ENCODE measurements around the gene IFNL4.
A peak's percentile ranks its signal among the peaks of the same experiment; 100 is the strongest.
"Not testable (repeated sequence)": the region's sequence is repeated elsewhere in the genome, so short reads cannot be mapped to it uniquely, and the experiment has no call there.

The IFNL4 gene

DNA sequence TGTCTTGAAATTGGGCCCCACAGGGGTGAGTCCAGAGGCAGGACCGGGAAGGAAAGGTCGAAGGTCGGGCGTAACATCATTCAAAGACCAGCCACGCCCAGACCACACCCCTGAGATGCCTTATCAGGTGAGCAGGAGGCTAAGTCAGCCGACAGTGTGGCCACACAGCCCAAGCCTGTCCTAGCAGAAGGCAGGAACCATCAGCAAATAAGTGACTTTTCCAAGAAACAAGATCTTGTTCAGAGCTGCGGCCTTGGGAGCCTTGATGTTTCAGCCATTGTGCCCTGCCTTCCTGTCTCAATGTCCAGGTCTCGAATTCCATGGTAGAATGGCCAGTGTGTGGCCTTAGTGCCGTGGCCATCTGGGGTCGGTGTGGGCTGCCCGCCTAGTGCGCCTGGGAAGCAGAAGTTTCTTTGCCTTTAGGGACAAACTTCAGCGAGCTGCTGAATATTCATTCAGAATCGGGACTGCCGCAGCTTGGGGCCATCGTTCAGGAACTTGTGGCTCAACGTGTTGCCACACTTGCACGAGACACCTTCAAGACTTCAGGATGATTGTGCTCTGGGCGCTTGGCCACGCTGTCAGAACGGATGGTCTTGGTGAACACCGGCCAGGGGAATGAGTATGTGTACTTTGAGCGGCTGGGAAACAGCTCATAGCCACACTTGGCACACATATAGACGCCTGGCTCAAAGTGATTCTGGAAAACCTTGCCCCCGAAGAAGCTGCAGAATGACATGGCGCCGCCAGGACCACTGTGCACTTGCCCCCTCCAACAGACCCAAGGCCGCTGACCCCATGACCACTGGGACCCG lies 6.1 kb upstream of the IFNL4 start:
- DNase-seq, result no peak

DNA sequence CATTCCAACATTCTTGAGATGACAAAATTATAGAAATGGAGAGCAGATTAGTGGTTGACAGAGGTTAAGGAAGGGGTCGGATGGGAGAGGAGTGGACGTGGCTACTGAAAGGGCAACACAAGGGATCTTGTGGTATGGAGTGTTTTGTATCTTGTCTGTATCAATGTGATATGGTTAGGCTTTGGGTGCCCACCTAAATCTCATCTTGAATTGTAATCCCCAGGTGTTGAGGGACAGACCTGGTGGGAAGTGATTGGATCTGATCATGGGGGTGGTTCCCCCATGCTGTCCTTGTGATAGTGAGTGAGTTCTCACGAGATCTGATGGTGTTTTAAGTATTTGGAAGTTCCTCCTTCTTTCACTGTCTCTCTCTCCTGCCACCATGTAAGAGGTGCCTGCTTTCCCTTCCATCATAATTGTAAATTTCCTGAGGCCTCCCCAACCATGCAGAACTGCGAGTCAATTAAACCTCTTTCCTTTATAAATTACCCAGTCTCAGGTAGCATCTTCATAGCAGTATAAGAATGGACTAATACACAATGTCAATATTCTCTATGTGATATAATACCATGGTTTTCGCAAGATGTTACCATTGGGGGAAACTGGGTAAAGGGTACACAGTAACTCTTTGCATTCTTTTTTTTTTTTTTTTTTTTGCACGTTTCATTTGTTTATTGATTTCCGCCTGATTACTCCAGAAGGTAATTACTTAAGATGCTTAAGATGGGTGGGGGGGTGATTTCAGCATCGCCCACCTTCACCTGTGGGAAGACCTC lies 4.9 kb upstream of the IFNL4 start:
- DNase-seq, result no peak

DNA sequence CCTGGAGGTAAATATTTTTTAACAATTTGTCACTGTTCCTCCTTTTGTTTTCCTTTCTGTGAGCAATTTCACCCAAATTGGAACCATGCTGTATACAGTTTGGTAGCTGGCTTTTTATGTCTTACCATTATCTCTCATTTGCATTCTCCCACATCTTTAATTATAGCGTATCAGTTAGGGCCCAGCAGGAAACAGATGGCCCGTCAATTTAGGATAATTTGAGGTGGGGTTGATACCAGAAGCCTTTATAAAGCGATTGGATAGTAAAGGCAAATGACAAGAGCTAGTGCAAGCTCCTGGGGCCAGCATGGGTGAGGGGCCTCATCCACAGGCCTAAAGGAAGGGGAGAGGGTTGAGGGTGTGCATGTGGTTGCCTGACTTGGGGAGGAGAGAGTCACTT lies 3.8 kb upstream of the IFNL4 start:
- no peak for DNase-seq

DNA sequence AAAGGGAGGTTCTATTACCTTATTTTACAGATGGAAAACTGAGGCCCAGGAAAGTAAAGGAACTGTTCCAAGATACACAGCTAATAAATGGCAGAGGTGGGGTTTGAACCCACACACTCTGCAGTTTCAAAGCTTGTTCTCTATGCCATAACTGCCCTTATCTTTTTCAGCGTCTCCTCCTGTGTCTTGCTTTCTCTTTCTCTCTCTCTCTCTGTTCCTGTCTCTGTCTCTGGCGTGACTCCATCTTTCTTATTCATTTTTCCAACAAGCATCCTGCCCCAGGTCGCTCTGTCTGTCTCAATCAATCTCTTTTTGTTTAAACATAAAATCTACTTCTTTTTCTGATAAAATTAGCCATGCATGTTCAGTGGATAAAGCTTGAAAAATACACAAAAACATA lies 3.2 kb upstream of the IFNL4 start:
- no peak for DNase-seq

DNA sequence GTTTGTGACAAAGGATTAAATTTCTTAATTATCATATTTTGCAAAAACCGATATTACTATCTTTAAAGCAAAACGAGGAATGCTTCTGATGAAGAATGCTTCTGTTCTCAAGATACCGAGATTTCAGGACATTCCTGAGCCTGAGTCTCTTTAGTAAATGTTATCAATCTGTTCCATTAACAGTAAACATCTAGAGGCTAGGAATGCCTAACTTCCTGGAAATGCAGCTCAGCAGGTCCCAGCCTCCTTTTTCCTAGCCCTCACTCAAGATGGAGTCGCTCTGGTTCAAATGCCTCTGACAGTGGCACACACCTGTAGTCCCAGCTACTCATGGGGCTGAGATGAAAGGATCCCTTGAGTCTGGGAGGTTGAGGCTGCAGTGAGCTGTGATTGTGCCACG lies 2.4 kb upstream of the IFNL4 start:
- DNase-seq, result no peak

DNA sequence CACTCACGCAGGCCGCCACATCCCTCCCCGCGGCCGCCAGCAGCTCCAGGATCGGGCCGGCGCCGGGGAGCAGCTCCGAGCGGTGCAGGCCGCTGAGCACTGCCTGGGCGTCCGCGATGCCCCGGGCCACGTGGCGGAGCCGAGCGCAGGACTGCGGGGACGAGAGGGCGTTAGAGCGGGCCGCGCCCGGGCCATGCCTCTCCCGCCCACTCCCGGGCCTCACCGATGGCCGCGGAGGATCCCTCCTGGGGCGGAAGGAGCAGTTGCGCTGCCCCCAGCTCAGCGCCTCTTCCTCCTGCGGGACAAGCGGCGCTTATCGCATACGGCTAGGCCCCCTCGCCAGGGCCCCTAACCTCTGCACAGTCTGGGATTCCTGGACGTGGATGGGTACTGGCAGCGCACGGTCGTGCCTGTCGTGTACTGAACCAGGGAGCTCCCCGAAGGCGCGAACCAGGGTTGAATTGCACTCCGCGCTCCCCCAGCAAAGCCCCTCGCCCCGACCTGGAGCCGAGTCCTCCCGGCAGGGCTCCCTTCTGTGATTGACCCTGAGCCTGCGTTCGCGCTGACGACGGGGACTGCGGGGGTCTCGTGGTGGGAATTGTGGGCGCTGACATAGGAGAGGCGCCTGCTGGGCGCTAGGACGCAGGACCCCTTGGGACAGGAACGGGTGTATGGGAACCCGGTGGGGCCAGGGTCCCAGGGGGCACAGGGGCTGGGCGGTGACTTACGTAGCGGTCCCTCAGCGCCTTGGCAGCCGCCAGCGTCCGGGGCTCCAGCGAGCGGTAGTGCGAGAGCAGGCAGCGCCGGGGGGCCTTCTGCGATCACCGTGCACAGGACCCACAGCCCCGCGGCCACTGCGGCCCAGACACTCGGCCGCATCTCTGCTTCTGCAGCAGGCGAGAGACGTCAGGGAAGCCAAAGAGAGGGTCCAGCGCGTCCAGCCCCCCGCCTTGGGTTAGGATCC lies 673 bp downstream of the IFNL4 start:
- DNase-seq, result no peak

DNA sequence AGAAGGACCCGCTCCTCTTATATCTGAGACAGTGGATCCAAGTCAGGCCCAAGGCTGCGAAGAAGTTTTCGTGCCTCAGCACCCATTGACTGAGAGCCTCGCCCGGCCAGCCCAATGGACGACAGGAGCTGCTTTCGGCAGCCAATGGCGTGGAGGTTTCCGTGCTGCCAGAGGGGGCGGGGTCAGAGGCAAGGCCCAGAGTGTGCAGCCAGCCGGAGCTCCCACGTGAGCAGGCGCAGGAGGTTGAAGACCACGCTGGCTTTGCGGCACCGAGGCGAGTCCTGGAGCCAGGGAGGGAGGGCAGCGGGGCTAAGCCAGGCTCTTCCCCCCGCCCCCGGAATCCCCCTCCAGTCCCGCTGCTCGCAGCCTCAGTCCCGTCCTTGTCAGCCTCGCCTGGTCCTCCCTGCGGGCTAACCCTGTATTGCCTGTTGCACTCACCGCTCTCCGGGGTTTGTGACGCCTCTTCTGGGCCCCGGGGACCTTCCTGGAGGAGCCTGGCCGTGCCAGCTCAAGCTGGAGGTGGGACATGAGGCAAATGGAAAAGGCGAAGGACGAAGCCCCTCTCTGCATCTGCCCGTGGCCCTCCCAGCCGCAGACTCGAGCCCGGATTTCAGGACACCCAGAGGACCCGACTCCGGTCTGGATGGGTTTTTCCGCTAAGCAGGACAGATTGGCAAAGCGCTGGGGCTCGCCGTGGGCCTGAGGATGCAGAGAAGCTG lies 1.5 kb downstream of the IFNL4 start:
- peak; percentile 57 for DNase-seq

DNA sequence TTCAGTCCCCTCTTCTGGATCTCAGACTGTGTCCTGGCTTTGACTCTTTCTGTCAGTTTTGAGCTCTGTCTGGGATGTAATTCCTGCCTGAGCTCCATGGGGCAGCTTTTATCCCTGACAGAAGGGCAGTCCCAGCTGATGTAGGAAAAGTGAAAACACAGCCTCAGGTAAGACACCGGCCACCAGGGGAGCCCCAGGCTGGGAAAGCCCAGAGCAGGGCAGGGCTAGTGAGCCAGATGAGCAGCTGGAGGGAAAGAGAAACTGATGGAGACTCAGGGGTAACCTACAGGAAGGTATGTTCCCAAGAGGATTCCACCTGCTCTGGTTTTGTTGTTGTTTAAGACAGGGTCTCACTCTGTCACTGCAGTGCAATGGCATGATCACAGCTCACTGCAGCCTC lies 3.5 kb downstream of the IFNL4 start:
- DNase-seq, result not testable (repeated sequence)

DNA sequence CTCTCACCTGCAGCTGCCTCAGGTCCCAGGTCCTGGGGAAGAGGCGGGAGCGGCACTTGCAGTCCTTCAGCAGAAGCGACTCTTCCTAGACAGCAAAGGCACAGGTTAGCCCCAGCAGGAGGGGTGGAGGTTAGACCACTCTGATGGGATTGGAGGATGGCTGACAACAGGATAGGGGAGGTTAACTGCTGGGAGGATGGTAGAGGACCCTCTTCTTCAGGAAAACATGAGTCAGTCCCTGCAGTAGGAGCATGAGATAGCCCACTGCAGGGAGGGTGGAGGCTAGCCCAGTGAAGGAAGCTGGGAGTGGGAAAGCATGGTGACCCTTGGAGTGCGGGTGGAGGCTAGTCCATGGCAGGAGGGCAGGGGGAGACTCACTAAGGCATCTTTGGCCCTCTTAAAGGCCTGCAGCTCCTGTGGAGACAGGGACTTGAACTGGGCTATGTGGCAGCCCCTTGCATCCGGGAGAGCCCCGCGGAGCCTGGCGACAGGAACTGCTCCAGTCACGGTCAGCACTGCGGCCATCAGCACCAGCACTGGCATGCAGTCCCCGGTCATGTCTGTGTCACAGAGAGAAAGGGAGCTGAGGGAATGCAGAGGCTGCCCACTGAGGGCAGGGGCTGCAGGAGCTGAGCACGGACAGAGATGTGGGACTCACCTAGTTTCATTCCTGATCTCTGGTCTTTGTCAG lies 4.1 kb downstream of the IFNL4 start, which contains the start of gene IFNL3:
Gene IFNL3 (minus strand): TSS at position 597 of the 691 bp plus-strand sequence. CDS start 39 bp downstream, at position 558.
- not testable (repeated sequence) for DNase-seq

DNA sequence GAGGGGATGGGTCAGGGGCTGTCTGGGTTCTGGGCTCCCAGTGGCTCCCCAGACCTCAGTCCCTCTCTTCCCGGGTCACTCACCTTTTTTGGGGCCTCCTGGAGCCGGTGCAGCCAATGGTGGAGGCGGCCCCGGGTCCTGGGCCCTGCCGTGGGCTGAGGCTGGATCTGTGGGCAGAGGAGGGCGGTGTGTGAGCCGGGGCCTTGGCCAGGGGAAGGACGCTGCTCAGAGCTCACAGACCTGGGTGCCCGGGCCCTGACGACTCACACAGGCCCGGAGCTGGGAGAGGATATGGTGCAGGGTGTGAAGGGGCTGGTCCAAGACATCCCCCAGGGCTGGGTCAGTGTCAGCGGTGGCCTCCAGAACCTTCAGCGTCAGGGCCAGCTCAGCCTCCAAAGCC lies 4.9 kb downstream of the IFNL4 start:
- not testable (repeated sequence) for DNase-seq

DNA sequence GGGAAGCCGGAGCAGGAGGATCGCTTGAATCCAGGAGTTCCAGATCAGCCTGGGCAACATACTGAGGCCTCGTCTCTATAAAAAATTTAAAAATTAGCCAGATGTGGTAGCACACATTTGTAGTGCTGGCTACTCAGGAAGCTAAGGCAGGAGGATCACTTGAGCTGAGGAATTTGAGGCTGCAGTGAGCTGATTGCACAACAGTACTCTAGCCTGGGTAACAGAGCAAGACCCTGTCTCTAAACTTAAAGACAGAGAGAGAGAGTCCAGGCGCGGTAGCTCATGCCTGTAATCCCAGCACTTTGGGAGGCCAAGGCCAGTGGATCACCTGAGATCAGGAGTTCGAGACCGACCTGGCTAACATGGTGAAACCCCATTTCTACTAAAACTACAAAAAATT lies 8.2 kb downstream of the IFNL4 start:
- DNase-seq, result no peak

DNA sequence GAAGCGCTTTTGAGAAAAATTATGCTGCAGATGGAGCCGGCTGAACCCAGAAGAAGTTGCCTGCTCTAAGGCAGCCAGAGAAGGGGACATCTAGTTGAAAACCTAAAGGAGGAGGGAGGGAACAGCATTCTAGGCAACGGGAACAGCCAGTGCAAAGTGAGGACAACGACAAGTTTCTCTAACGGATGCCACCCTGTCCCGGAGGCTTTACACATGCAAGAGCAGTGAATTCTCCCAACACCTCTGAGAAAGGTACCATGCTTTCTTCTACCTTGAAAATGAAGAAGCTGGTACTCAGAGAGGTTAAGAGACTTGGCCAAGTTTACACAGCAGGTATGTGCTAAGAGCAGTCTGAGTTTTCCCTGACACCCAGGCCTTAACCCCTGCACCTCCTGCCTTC lies 9.7 kb downstream of the IFNL4 start:
- DNase-seq, result no peak

DNA sequence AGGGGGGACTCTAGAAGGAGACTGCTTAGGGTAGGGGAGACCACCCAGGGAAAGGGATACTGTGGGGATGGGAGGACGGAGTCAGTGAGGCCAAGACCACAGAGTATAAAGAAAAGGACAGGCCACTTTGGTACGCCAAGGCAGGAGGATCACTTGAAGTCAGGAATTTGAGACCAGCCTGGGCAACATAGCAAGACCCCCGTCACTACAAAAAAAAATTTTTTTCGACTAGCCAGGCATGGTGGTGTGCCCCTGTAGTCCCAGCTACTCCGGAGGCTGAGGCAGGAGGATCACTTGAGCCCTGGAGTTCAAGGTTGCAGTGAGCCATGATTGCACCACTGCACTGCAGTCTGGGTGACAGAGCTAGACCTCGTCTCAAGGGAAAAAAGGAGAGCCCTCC lies 10.4 kb downstream of the IFNL4 start:
- DNase-seq, result no peak

DNA sequence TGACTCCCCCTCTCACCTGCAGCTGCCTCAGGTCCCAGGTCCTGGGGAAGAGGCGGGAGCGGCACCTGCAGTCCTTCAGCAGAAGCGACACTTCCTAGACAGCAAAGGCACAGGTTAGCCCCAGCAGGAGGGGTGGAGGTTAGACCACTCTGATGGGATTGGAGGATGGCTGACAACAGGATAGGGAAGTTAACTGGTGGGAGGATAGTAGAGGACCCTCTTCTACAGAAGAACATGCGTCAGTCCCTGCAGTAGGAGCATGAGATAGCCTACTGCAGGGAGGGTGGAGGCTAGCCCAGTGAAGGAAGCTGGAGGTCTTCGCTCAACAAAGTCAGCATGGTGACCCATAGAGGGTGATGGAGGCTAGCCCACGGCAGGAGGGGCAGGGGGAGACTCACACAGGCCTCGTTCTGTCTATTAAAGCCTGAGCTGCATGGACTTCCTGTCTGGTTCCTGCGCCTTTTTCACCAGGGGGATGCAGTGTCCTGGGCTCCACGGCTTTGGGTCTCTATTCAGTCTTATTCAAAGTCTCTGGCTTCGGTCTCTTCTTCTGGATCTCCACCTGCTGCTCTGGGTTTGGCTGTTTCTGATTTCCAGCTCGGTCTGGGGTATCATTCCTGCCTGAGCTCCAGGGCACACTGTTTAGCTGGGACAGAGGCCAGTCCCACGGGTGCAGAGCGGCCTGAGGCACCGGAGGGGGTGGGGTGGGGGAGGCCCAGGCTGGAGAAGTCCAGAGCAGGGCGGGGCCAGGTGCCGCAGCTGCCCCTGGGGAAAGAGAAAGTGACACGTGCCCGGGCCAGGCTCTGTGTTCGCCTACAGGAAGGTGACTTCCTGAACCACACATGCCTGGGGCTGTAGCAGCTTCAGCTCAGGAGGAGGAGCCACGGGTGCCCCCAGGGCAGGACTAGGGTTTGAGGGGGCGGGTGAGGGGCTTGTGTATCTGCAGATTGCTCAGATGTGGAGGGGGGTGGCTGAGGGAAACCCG lies 11.2 kb downstream of the IFNL4 start:
- DNase-seq, result peak; percentile 41

DNA sequence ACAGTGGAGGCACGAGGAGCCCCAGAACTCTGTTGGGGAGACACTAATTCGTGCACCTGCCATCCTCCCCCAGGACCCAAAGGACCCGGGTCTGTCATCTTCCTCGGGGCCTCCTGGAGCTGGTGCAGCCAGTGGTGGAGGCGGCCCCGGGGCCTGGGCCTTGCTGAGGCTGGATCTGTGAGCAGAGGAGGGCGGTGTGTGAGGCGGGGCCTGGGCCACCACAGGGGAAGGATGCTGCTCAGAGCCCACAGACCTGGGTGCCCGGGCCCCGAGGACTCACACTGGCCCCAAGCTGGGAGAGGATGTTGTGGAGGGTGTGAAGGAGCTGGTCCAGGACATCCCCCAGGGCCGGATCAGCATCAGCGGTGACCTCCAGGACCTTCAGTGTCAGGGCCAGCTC lies 12.1 kb downstream of the IFNL4 start:
- peak; percentile 27 for DNase-seq

DNA sequence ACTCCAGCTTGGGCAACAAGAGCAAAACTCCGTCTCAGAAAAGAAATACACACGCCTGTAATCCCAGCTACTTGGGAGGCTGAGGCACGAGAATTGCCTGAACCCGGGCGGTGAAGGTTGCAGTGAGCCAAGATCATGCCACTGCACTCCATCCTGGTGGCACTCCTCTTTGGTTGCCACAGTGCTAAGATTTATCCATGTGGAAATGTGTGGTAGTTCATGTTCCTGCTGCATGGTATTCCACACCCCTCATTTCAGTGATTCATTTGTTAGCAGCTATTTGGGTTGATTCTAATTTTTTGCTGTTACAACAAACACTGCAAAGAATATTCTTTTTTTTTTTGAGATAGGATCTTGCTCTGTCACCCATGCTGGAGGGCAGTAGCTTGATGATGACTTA lies 15.9 kb downstream of the IFNL4 start:
- no peak for DNase-seq

DNA sequence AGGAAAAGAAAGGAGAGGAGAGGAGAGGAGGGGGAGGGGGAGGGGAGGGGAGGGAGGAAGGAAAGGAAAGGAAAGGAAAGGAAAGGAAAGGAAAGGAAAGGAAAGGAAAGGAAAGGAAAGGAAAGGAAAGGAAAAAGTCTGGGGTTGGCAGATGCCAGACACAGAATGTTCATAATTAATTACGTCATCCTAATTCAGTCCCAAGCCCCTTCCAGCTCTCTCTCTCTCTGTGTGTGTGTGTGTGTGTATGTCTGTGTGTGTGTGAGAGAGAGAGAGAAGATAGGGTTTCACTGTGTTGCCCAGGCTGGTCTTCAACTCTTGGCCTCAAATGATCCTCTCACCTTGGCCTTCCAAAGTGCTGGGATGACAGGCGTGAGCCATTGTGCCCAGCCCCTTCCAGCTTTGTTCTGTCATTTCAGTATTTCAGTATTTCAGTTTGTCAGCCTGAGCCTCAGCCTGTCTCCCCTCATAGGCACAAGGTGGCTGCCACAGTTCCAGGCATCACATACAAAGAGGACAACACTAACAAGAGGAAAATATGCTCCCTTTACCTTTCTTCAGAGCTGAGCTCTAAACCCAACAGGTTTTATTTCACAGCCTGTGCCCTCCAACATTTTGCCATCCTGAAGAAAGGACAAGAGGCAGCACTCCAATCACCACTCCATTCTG lies 18.4 kb downstream of the IFNL4 start:
- DNase-seq, result no peak

DNA sequence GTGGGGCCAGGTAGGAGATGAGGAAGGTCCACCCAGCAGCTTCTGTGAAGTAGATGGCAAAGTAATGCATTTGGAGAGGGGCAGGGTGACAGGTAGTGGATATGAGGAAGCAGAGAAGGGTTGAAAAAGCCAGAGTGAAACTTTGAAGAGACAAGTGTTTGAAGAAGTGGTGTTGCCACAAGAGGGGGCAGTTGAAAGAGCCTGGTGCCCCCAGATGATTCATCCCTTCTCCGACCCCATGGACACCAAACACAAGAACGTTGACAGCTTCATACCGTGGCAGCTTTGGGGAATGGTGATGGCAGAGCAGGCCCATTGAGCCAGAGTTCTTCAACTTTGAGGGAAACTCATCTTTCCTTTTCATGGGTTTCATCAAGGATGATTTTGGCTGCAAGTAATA lies 23.7 kb downstream of the IFNL4 start:
- no peak for DNase-seq

DNA sequence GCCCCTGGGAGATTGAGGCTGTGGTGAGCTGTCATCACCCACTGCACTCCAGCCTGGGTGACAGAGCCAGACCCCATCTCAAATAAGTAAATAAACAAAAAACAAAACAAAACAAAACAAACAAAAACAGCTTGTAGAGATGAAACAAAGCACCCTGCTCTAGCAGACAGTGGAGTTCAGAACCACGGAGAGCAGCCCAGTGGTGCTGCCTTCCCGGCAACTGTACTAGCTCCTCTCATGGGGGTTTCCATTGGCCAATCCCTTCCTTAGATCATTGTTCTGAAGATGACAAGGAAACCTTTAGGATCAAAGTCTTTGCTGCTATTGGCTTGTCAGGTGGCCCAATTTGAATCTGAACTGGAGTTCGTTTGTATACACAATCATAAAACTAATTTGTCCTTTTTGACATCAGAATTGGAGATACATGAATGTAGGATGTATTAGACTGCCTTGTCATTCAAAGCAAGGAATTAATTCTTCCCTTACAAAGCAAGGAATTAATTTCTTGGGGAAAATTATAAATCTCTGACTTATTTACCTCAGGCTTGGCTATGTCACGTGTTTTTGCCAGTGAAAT lies 24.9 kb downstream of the IFNL4 start:
- peak; percentile 6 for DNase-seq
